Posterior vena cava (tissue), 2 donors: ENCODE results near the gene PDE4D. TPM values are rescaled to one million over a fixed set of nuclear protein-coding genes. Genes with fewer than 3 reads are reported as not detected.

Source experiments
- DNase-seq: peaks from one replicate; pipeline ENCODE4 v3.0.0-alpha.2; 2020; ENCODE audit warnings: low spot score
- intact Hi-C, 2 donors: fragments of 100-400 bp; cut with DNase I; formaldehyde crosslinking; loops; one replicate each; pipeline versions ENCODE4 v1.14.1 to v1.14.2; 2022 to 2023
- long read RNA-seq, 2 donors: library from polyadenylated mRNA; unstranded; transcript quantifications; one replicate each; pipeline ENCODE4 v2.0.0, GENCODE V29; 2020 to 2021
- total RNA-seq, 2 donors: library from RNA; stranded (reverse); fragmentation: NEBNext Ultra II Directional; extraction: Animal tissue kit (Norgen Biotek cat#: 25700); gene quantifications; one replicate each; pipeline ENCODE4 v1.2.1, GENCODE V29; 2021
- donor health status: DM: yes; HTN: yes; CAD: no.
- donor health status: DM: yes; HTN: yes; CAD: no.

PDE4D gene
- 100 to 1,000 TPM in 1 of 2 donors, 10 to 100 TPM in 1; 72.4 to 106 TPM for total RNA-seq
- long read RNA-seq, donor 1, partial matches to known transcripts: 3 of 89 reads
- long read RNA-seq, donor 1, other reads (novel, unspliced or antisense): 83 of 89 reads
- long read RNA-seq, donor 2, partial matches to known transcripts: 5 of 36 reads
- long read RNA-seq, donor 2, other reads (novel, unspliced or antisense): 28 of 36 reads

DNA sequence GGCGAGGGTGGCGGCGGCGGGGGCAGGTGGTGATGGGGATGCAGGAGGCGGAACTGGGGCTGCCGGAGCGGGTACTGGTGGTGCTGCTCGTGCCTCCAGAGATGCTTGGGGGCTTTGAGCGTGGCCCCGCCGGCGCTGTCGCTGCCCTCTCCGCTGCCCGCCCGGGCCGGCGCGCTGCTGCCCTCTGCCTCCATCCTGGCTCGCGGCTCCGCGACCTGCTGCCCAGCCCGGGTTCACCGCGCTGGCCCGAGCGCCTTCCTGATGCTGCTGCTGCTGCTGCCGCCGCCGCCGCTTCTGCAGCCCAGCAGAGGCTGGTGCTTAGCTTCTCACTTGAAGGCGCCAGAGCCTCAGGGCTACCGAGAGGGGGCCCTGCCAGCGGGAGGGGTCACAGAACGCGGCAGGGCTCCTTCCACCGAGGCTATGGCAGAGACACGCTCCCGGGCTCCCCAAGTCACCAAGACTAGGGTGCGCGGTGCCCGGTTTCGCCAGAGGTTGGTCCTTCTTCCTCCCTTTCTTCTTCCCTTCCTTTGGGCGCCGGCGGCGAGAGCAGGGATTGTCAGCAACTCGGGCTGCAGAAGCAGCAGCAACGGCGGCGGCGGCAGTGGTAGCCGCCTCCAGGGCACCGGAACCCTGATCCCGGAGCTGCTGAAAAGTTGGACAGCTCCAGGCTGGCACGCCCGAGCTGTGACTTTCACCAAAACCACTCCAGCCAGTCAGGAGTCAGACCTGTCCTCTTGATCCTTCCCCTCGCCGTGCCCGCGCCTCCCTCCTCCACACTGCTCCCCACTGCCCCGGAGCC is at the start of gene PDE4D:
Gene PDE4D, minus strand, starts transcription at position 298 of the 799 bp plus-strand sequence.
- intact Hi-C loops: no loop called here
- DNase-seq: peak; percentile 85

DNA sequence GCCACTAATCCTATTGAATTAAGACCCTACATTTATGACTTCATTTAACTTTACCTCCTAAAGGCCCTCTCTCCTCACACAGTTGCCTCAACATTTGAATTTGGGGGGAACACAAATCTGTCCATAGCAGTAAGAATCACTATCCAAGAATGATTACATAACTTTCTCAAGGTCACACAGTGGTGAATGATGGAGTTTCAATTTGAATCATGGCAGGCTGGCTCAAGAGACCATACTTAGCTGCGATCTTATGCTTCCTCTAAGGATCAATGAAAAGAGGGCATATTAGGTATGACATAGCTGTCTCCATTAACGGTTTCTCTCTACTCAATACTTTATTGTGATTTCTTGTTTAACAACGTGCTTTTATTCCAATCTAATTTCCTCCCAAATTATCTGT is 44.1 kb upstream of the PDE4D start:
- intact Hi-C loops: no loop called here
- no peak for DNase-seq

DNA sequence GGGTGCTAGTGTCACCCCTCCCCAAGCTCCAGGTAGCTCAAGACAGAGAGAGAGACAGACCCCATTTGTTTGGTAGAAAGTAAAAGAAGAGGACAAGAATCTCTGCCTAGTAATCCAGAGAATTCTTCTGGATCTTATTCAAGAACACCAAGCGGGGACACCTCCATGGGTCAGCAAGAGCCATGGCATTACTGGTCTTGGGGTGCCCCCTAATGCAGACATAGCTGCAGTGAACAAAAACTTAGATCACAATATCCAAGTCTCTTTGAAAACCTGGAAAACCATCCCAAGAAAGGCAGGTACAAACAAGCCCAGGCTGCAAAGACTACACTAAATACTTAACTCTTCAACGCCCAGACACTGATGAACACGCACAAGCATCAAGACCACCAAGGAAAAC is 29.9 kb upstream of the PDE4D start:
- no peak for DNase-seq
- intact Hi-C loops: no loop called here

- DNase-seq: no peak
- intact Hi-C loops: no loop called here
Observed at GRCh38 chr5:59922220-59922619, 28.7 kb upstream of the PDE4D start.

- DNase-seq: no peak
- intact Hi-C loops: no loop called here
Observed at GRCh38 chr5:59921816-59922215, 28.3 kb upstream of the PDE4D start.

GRCh38 chr5:59919484-59919883 is 26.0 kb upstream of the PDE4D start:
- intact Hi-C loops: no loop called here
- DNase-seq: no peak

DNA sequence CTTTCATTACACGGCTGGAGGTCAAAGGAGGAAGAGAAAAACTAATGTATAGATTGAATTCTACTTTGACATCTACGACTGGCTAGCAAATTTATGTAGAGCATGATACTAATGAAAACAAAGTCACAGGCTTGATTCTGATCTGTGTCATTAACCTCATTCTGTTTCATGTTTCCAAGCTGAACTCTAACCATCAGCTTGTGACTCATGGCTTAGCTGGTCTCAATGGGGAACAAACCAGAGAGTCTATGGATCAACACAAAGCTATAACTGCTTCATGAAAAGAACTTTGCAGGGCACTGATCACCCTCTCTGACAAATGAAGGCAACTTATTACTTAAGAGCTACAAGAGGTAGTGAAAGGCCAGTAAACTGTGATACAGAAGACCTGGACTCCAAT is 23.6 kb upstream of the PDE4D start:
- DNase-seq: no peak
- intact Hi-C loops: no loop called here

- intact Hi-C loops: no loop called here
- DNase-seq: no peak
Observed at GRCh38 chr5:59905188-59905587, 11.7 kb upstream of the PDE4D start.

- intact Hi-C loops: no loop called here
- no peak for DNase-seq
Observed at GRCh38 chr5:59897075-59897474, 3.5 kb upstream of the PDE4D start.

DNA sequence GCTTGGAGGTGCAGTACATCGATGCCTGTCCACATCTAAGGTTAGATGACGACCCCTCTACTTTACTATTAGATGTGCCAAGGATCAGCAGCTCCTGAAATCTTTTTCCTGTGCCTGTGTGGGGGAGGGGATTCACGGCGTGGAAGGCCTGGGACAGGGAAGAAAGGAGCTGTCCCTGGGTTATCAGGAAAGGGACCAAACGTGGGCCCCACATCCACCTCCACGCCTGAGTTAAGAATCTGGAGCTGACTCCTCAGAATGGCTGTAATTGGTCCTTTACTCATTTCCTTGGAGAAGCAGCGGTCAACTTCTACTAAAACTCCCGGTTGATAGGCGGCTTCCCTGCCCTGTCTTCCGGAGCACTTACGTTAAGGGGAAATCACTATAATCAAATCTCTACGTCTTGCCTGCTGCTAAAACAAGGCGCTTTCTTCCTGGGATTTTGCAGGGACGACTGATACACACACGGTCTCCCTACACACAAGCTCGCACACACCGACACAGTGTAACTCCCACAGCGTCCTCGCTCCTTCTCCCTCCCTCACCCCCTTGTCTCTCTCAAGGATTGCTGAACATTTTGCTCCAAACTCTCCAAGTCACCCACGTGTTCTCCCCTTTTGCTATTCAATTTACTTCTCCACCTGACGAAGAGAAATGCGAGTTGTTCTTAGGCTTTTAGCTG is 1.4 kb downstream of the PDE4D start:
- peak; percentile 69 for DNase-seq
- intact Hi-C loops: no loop called here

- no peak for DNase-seq
- intact Hi-C loops: no loop called here
Observed at GRCh38 chr5:59887274-59887673, 6.3 kb downstream of the PDE4D start.

GRCh38 chr5:59874675-59875074 is 18.9 kb downstream of the PDE4D start:
- intact Hi-C loops: no loop called here
- DNase-seq: no peak

DNA sequence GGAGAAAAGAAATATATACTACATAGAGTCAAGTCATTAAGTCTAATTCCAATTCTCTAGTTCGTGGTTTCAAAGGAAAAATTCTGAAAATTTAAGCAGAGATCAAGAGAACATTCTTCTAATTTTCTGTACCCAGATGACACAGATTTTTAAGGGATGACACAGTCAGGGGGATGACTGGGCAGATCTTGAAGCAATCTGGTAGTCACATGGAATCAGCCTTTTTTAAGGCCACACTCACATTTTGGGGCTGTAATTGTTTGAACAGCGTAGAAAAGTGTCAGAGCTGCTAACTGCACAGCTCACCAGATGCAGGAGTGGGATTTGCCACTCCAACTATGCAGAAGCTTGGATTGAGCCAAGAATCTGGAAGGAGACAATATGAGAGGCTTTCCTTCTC is 20.4 kb downstream of the PDE4D start:
- intact Hi-C loops: no loop called here
- no peak for DNase-seq

DNA sequence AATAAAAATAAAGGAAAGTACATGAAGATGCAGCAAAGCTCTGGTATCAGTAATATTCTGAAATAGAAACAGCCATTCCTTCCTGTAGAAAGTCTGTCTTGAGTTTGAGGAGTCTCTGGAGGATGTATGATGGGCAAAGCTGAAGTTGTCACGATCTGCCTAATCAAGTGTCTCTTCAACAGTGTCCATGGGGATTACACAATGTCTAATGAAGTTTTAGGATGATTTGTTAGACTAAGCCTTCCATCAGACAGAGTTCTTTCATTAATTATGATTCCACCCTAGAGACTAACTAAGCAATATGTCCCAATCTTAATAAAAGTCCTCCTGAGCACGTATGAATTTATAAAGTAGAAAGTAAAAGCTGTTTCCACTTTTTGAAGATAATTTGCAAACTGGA is 26.9 kb downstream of the PDE4D start:
- DNase-seq: no peak
- intact Hi-C loops: no loop called here

DNA sequence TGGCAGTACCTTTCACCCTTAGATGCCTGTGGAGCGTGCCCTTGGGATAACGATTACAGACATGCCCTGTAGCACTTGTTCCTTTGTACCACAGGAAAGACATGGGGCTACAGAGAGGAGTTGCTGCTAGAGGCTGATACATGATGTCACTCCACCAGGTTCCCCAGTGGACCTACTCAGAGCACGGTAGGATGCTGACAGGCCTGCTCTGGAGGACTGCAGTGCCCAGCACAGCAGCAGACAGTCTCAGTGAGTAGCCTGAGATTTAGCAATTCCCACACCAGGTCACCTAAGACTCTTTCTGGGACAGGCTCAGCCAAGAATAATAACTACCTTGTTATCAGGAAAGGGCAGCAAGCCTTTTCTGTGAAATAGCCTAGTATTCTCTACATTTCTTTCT is 28.8 kb downstream of the PDE4D start:
- no peak for DNase-seq
- intact Hi-C loops: no loop called here

- no peak for DNase-seq
- intact Hi-C loops: no loop called here
Observed at GRCh38 chr5:59863777-59864176, 29.7 kb downstream of the PDE4D start.

DNA sequence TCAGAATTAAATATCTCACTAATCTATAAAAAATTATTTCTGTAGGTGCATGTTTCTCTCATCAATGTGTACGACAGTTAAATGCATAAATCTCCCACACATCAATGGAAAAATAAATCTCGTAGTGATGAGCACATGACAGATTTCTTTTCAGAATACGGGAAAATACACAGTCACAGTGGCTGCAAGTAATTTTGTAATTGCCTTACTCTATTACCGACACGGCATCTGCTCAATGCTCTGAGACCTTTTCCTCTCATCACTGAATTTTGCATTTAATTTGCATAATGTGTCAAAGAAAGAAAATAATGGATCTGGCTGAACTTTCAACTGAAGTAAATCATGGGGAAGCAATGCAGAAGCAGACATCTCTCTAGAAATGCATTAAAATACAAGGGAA is 37.2 kb downstream of the PDE4D start:
- DNase-seq: no peak
- intact Hi-C loops: no loop called here

GRCh38 chr5:59850766-59851165 is 42.8 kb downstream of the PDE4D start:
- intact Hi-C loops: no loop called here
- no peak for DNase-seq

DNA sequence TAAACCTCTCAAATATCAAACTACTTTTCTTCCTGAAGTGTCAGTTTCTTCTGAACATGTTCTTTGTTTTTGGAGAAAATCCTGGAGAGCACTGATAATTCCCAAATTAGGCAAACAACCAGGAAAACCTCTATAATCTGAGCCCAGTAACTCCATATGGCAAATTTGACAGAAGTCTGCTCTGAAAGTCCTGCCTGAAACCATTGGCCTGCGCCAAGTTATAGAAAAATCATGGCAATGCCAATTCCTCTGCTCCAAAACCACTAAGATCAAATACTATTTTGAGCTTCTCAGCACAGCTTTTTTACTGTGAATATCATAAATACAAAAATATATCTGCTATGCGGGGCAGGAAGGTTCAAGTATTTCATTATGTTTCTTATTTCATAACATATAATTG is 45.9 kb downstream of the PDE4D start:
- intact Hi-C loops: no loop called here

GRCh38 chr5:59845730-59846129 is 47.8 kb downstream of the PDE4D start:
- intact Hi-C loops: no loop called here

More for the DNA sequence above, 45.9 kb downstream of the PDE4D start:
- no peak for DNase-seq

More at GRCh38 chr5:59845730-59846129, 47.8 kb downstream of the PDE4D start:
- no peak for DNase-seq
